ENCODE data around the gene WNK2. TPM values are rescaled to one million over a fixed set of nuclear protein-coding genes. Genes with fewer than 3 reads are reported as not detected.

WNK2 gene
- total RNA-seq, 1 donor from 2014 or later, result 1.9 TPM

- Histone ChIP-seq H3K4me1 (ENCODE audit: insufficient read depth, low read length) (no peaks in the 10 kb centered on the region), H3K27me3 (ENCODE audit: insufficient read depth, low read length) (peaks cover 8% of the 10 kb centered on the region), H3K27ac (ENCODE audit: low read depth, low read length) (no peak overlapping the region), H4K20me1 (ENCODE audit: insufficient read depth, low read length) (no peaks in the 10 kb centered on the region), H3K79me2 (ENCODE audit: insufficient read depth, low read length) (no peaks in the 10 kb centered on the region), H3K9me3 (ENCODE audit: insufficient read depth, low read depth, low read length) (no peaks in the 10 kb centered on the region), H2AFZ (ENCODE audit: low read depth, low read length) (no peak overlapping the region), H3K4me3 (ENCODE audit: insufficient read depth, low read depth, low read length) (no peak overlapping the region), H3K9ac (ENCODE audit: low read length) (no peak overlapping the region), H3K36me3 (ENCODE audit: insufficient read depth, low read length) (no peaks in the 10 kb centered on the region), H3K4me2 (ENCODE audit: low read length) (no peak overlapping the region)
- FAIRE-seq (no peak), DNase-seq (ENCODE audit: low read depth) (no peak)
- Mint-ChIP-seq H3K27ac (ENCODE audit: unreplicated experiment) (no peak overlapping the region), H3K27me3 (ENCODE audit: low read depth, unreplicated experiment) (peaks cover 6% of the 10 kb centered on the region), H3K4me1 (ENCODE audit: low read depth, unreplicated experiment) (peaks cover under 1% of the 10 kb centered on the region), H3K9me3 (ENCODE audit: unreplicated experiment) (no peaks in the 10 kb centered on the region), H3K4me3 (ENCODE audit: unreplicated experiment) (no peak overlapping the region), H3K36me3 (ENCODE audit: low read depth, unreplicated experiment) (no peaks in the 10 kb centered on the region)
- TF ChIP-seq EZH2 (IDR thresholded peaks at IDR 0.05; ENCODE audit: insufficient read depth, low read length), result no peak
- TF ChIP-seq, protein P1, sequence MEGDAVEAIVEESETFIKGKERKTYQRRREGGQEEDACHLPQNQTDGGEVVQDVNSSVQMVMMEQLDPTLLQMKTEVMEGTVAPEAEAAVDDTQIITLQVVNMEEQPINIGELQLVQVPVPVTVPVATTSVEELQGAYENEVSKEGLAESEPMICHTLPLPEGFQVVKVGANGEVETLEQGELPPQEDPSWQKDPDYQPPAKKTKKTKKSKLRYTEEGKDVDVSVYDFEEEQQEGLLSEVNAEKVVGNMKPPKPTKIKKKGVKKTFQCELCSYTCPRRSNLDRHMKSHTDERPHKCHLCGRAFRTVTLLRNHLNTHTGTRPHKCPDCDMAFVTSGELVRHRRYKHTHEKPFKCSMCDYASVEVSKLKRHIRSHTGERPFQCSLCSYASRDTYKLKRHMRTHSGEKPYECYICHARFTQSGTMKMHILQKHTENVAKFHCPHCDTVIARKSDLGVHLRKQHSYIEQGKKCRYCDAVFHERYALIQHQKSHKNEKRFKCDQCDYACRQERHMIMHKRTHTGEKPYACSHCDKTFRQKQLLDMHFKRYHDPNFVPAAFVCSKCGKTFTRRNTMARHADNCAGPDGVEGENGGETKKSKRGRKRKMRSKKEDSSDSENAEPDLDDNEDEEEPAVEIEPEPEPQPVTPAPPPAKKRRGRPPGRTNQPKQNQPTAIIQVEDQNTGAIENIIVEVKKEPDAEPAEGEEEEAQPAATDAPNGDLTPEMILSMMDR (IDR thresholded peaks at IDR 0.05; ENCODE audit: insufficient read depth, low read depth, low read length), result no peak
Observed at GRCh38 chr9:93307468-93308157, 123.7 kb downstream of the WNK2 start.

GRCh38 chr9:93308158-93308602 lies 124.2 kb downstream of the WNK2 start:
- H3K9me3 Mint-ChIP-seq (ENCODE audit: unreplicated experiment), result no peaks in the 10 kb centered on the region

More at GRCh38 chr9:93308158-93308602, 124.2 kb downstream of the WNK2 start:
- H3K4me2 ChIP-seq (ENCODE audit: low read length), result no peak overlapping the region
- H3K4me1 ChIP-seq (ENCODE audit: insufficient read depth, low read length), result no peaks in the 10 kb centered on the region
- Mint-ChIP-seq H3K4me1 (ENCODE audit: low read depth, unreplicated experiment) (peaks cover 2% of the 10 kb centered on the region), H3K4me3 (ENCODE audit: unreplicated experiment) (no peak overlapping the region), H3K27ac (ENCODE audit: unreplicated experiment) (no peak overlapping the region), H3K36me3 (ENCODE audit: low read depth, unreplicated experiment) (no peaks in the 10 kb centered on the region), H3K27me3 (ENCODE audit: low read depth, unreplicated experiment) (peaks cover 6% of the 10 kb centered on the region)
- no peak overlapping the region for H2AFZ ChIP-seq (ENCODE audit: low read depth, low read length)
- TF ChIP-seq, protein P1 (IDR thresholded peaks at IDR 0.05; ENCODE audit: insufficient read depth, low read depth, low read length), result no peak
- no peak for TF ChIP-seq EZH2 (IDR thresholded peaks at IDR 0.05; ENCODE audit: insufficient read depth, low read length)
- H3K79me2 ChIP-seq (ENCODE audit: insufficient read depth, low read length), result no peaks in the 10 kb centered on the region
- H3K4me3 ChIP-seq (ENCODE audit: insufficient read depth, low read depth, low read length), result no peak overlapping the region
- no peak overlapping the region for H3K9ac ChIP-seq (ENCODE audit: low read length)
- no peaks in the 10 kb centered on the region for H3K9me3 ChIP-seq (ENCODE audit: insufficient read depth, low read depth, low read length)
- no peak overlapping the region for H3K27ac ChIP-seq (ENCODE audit: low read depth, low read length)
- H3K27me3 ChIP-seq (ENCODE audit: insufficient read depth, low read length), result peaks cover 8% of the 10 kb centered on the region
- DNase-seq (ENCODE audit: low read depth) (no peak), FAIRE-seq (no peak)
- no peaks in the 10 kb centered on the region for H4K20me1 ChIP-seq (ENCODE audit: insufficient read depth, low read length)
- H3K36me3 ChIP-seq (ENCODE audit: insufficient read depth, low read length), result no peaks in the 10 kb centered on the region
